Gastrocnemius medialis (tissue), 4 donors: ENCODE data around the gene PLB1. TPM values are rescaled to one million over a fixed set of nuclear protein-coding genes. Genes with fewer than 3 reads are reported as not detected.

Source experiments
- ATAC-seq, 2 donors: fragments of 150-250 bp; one replicate each; pipeline ENCODE4 v1.9.1; 2016
- DNase-seq, 2 donors: peaks; one replicate each; pipeline ENCODE4 v3.0.0-alpha.2; 2019
- H3K27ac ChIP-seq, 4 donors: fragments of 200-600 bp; sonication (generic); 1 replicate in 1 of 4; 2 replicates in 3 of 4; pipeline ENCODE4 v1.5.1; 2016 to 2018; ENCODE audit warnings: mild to moderate bottlenecking in 2 of 4, moderate library complexity in 1 of 4
- H3K27me3 ChIP-seq, 3 donors: fragments of 200-600 bp; sonication (generic) in 2 of 3; 1 replicate in 1 of 3; 2 replicates in 2 of 3; pipeline versions ENCODE4 v1.5.1 to v1.6.0; 2016 to 2019; ENCODE audit warnings: mild to moderate bottlenecking in 1 of 3, moderate library complexity in 1 of 3
- H3K36me3 ChIP-seq, 2 donors: fragments of 200-600 bp; sonication (generic) in 1 of 2; one replicate each; pipeline ENCODE4 v1.5.1; 2017 to 2018
- H3K4me1 ChIP-seq, 2 donors: fragments of 200-600 bp; sonication (generic) in 1 of 2; one replicate each; pipeline ENCODE4 v1.5.1; 2016 to 2017; ENCODE audit warnings: mild to moderate bottlenecking in 2 of 2
- H3K4me3 ChIP-seq, 4 donors: fragments of 200-600 bp; sonication (generic) in 3 of 4; 1 replicate in 1 of 4; 2 replicates in 3 of 4; pipeline ENCODE4 v1.5.1; 2016 to 2019; ENCODE audit warnings: mild to moderate bottlenecking in 2 of 4
- H3K9me3 ChIP-seq, 3 donors: fragments of 200-600 bp; sonication (generic) in 2 of 3; 1 replicate in 1 of 3; 2 replicates in 2 of 3; pipeline ENCODE4 v1.5.1; 2016 to 2019
- CTCF ChIP-seq, 5 experiments: fragments of 450-650 bp in 3 of 5; fragments of 200-600 bp in 2 of 5; sonication (generic) in 2 of 5; IDR thresholded peaks in 4 of 5; conservative IDR thresholded peaks in 1 of 5; 1 replicate in 4 of 5; 2 replicates in 1 of 5; pipeline ENCODE4 v1.5.1; 2016 to 2019; ENCODE audit warnings: antibody characterized with exemption in 5 of 5, mild to moderate bottlenecking in 3 of 5, moderate library complexity in 3 of 5
- POLR2A ChIP-seq, 2 donors: fragments of 450-650 bp; IDR thresholded peaks; one replicate each; pipeline ENCODE4 v1.6.1; 2017; ENCODE audit warnings: antibody characterized with exemption in 2 of 2, mild to moderate bottlenecking in 2 of 2, moderate library complexity in 2 of 2
- in situ Hi-C, 4 donors: fragments of 200-750 bp; cut with MboI; loops; one replicate each; pipeline versions ENCODE4 v1.15.0 to v1.8.0; 2017; ENCODE audit warnings: low sequenced_read_pairs in 4 of 4
- intact Hi-C: fragments of 100-400 bp; cut with DNase I; formaldehyde crosslinking; loops from one replicate; pipeline ENCODE4 v1.15.1; 2023; ENCODE audit warnings: low total_unique reads
- total RNA-seq, 4 donors: library from RNA; depleted of rRNA; stranded (reverse); fragments of >200 nt; gene quantifications; one replicate each; pipeline versions ENCODE4 v1.1.0 to v1.2.3, GENCODE V29; 2016

PLB1 gene
- total RNA-seq, 4 donors from 2014 or later = 1.2 to 4.3 (median 2.8) TPM

GRCh38 chr2:28530782-28531181, 34.9 kb downstream of the PLB1 start:
- H3K9me3 ChIP-seq = no peaks in the 10 kb centered on the region
- peaks cover 17 to 19% of the 10 kb centered on the region in 2 donors for H3K4me1 ChIP-seq
- TF ChIP-seq POLR2A (IDR thresholded peaks at IDR 0.05) (no peak), CTCF (IDR thresholded peaks at IDR 0.05 in 4 of 5, conservative IDR thresholded peaks at IDR 0.05 in 1 of 5) (no peak)
- ATAC-seq (no peak), DNase-seq (no peak)
- H3K27me3 ChIP-seq = no peaks in the 10 kb centered on the region
- no peak overlapping the region for H3K27ac ChIP-seq
- no peak overlapping the region for H3K4me3 ChIP-seq
- H3K36me3 ChIP-seq = no peaks in the 10 kb centered on the region
- intact Hi-C loops = no loop called here
- in situ Hi-C loops = no loop called here

- ATAC-seq = no peak
- intact Hi-C loops = no loop called here
- H3K9me3 ChIP-seq = no peaks in the 10 kb centered on the region
- in situ Hi-C loops = no loop called here
- H3K4me3 ChIP-seq = no peak overlapping the region
- H3K27ac ChIP-seq = no peak overlapping the region
- no peaks in the 10 kb centered on the region for H3K27me3 ChIP-seq
- no peak for DNase-seq
- no peak for TF ChIP-seq POLR2A (IDR thresholded peaks at IDR 0.05)
- TF ChIP-seq CTCF (IDR thresholded peaks at IDR 0.05 in 4 of 5, conservative IDR thresholded peaks at IDR 0.05 in 1 of 5) = no peak
- peaks cover 11 to 15% of the 10 kb centered on the region in 2 donors for H3K4me1 ChIP-seq
- no peaks in the 10 kb centered on the region for H3K36me3 ChIP-seq
Observed at GRCh38 chr2:28532399-28532798, 36.5 kb downstream of the PLB1 start.

- intact Hi-C loops (no loop called here), in situ Hi-C loops (no loop called here)
- Histone ChIP-seq H3K9me3 (no peaks in the 10 kb centered on the region), H3K27me3 (no peaks in the 10 kb centered on the region), H3K4me3 (no peak overlapping the region), H3K36me3 (no peaks in the 10 kb centered on the region), H3K27ac (no peak overlapping the region), H3K4me1 (peaks cover 4 to 7% of the 10 kb centered on the region in 2 donors)
- no peak for DNase-seq
- TF ChIP-seq POLR2A (IDR thresholded peaks at IDR 0.05) (no peak), CTCF (IDR thresholded peaks at IDR 0.05 in 4 of 5, conservative IDR thresholded peaks at IDR 0.05 in 1 of 5) (no peak)
- no peak for ATAC-seq
Observed at GRCh38 chr2:28533044-28533680, 37.3 kb downstream of the PLB1 start.

GRCh38 chr2:28534817-28535216, 39.0 kb downstream of the PLB1 start:
- no peaks in the 10 kb centered on the region for H3K27me3 ChIP-seq
- H3K36me3 ChIP-seq = no peaks in the 10 kb centered on the region
- no peaks in the 10 kb centered on the region for H3K9me3 ChIP-seq
- ATAC-seq (no peak), DNase-seq (no peak)
- in situ Hi-C loops = no loop called here
- H3K4me1 ChIP-seq = no peaks in the 10 kb centered on the region
- TF ChIP-seq POLR2A (IDR thresholded peaks at IDR 0.05) (no peak), CTCF (IDR thresholded peaks at IDR 0.05 in 4 of 5, conservative IDR thresholded peaks at IDR 0.05 in 1 of 5) (no peak)
- no peak overlapping the region for H3K4me3 ChIP-seq
- no peak overlapping the region for H3K27ac ChIP-seq
- intact Hi-C loops = no loop called here

GRCh38 chr2:28538134-28538533, 42.3 kb downstream of the PLB1 start:
- Histone ChIP-seq H3K4me1 (no peaks in the 10 kb centered on the region), H3K27me3 (no peaks in the 10 kb centered on the region), H3K36me3 (no peaks in the 10 kb centered on the region), H3K4me3 (no peak overlapping the region), H3K27ac (no peak overlapping the region), H3K9me3 (no peaks in the 10 kb centered on the region)
- no peak for ATAC-seq
- intact Hi-C loops (no loop called here), in situ Hi-C loops (no loop called here)
- TF ChIP-seq CTCF (IDR thresholded peaks at IDR 0.05 in 4 of 5, conservative IDR thresholded peaks at IDR 0.05 in 1 of 5) (no peak), POLR2A (IDR thresholded peaks at IDR 0.05) (no peak)
- no peak for DNase-seq
